GM19025 (cell line): ENCODE measurements around the gene DLEC1.

ENCODE experiments used
- ATAC-seq: cut with Tn5 transposase; IDR thresholded peaks from one replicate; pipeline ENCODE4 v1.9.1; 2021; ENCODE audit warnings: mild to moderate bottlenecking, low read depth, moderate library complexity; ENCODE audit not compliant: unreplicated experiment

Gene DLEC1

DNA sequence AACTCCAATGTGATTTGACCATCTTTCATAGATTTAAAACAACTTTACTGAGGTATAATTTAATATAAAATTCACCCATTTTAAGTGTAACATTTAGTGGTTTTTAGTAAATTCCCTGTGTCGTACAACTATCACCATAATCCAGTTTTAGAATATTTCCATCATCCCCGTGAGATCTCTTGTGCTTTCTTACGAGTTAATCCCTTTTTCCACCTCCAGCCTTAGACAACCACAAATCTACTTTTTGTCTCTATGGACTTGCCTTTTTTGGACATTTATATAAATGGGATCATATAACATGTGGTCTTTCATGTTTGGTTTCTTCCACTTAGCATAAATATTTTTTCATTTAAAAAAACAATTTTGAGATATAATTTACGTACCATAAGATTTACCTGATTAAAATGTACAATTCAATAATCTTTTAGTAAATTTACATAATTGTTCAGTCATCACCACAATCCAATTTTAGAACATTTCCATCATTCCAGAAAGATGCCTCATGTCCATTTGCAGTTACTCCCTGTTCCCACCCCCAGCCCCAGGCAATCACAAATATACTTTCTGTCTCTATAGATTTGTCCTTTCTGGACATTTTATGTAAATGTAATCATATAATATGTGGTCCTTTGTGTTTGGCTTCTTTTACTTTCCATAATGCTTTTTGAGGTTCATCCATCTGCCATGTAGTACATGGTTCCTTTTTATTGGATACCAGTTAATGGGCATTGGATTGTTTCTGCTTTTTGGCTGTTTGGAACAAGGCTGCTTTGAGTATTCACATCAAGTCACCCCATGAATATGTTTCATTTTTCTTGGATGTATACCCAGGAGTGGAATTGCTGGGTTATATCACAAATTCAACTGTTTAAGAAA, 129.4 kb downstream of the DLEC1 start:
- ATAC-seq = no peak

DNA sequence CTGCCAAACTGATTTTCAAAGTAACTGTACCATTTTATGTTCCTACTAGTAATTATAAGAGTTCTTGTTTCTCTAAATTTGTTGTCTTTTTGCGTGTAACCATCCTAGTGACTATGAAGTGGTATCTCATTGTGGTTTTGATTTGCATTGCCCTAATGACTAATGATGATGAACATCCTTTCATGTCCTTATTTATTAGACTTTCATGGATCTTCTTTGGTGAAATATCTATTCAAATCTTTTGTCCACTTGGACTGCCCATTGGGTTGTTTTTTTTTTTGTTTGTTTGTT, 130.0 kb downstream of the DLEC1 start:
- ATAC-seq = no peak

DNA sequence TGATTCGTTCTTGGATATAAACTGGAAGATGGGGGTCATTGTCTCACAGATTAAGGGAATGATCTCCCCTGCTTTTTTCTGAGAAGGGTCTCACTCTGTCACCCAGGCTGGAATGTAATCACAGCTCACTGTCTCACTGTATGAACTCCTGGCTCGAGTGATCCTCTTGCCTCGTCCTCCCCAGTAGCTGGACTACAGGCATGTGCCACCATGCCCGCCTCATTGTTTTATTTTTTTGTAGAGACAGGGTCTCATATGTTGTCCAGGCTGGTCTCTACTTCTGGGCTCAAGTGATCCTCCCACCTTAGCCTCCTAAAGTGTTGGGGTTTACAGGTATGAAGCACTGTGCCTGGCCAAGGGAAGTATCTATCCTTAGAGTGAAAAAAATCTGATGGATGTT, 131.7 kb downstream of the DLEC1 start:
- ATAC-seq = no peak

DNA sequence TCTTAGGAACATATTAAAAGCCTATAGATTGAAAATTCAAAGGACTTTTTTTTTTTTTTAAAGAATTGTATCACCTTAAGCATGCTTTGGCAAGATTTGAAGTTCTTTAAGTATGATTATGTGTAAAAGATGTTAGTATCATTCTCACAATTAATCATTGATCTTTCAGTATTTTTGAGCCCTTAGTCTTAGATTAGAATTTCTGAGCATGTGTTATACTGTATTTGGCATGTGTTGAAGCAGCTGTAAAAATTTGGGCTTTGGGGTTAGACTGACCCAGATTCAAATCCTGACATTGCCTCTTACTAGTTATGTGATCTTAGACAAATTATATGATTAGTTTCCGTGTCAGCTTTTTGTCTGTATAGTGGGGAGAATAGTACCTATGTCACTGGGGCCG, 132.6 kb downstream of the DLEC1 start:
- ATAC-seq = no peak
